ENCODE measurements around the gene CNTROB. TPM values are rescaled to one million over a fixed set of nuclear protein-coding genes. Genes with fewer than 3 reads are reported as not detected.

Gene CNTROB
- total RNA-seq, 4 donors from 2014 or later: 3.6 to 14.3 (median 7.2) TPM

DNA sequence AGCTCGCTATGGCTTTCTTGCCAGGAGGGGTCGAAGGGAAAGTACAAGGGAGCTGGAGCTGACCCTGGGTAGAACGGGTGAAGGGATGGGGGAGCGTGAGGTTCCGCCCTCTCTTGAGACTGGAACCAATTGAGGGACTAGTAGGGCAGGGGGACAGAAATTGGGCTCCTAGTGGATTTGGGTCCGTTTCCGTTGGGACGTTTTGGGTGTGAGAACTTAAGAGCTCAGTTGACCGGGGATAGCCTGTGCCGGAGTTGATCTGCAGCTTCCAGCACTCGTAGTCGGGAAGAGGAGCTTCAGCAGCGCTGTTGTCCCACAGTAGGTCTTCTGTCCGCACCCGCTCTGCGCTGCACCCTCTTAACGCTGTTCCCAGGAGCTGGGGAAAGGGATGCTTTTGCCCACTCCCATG, 481 bp downstream of the CNTROB start:
- Histone ChIP-seq H3K27ac (peak overlapping the region; percentile 83 to 90 (median 87)), H3K36me3 (peaks cover 0 to 32% of the 10 kb centered on the region in 2 donors), H3K4me3 (peak overlapping the region; percentile 85 to 97 (median 94)), H3K4me1 (peaks cover 17 to 19% of the 10 kb centered on the region in 2 donors), H3K9me3 (no peaks in the 10 kb centered on the region), H3K27me3 (no peaks in the 10 kb centered on the region)
- in situ Hi-C loops (cut with MboI; ENCODE audit: low sequenced_read_pairs in 4 of 4): loop anchor here in 1 of 4 donors (5.0 kb wide), 1 partner anchor 55 kb away; no protein-coding TSS in a partner anchor
- DNase-seq (no peak), ATAC-seq (peak; percentile 33 to 41)
- TF ChIP-seq, protein P1, sequence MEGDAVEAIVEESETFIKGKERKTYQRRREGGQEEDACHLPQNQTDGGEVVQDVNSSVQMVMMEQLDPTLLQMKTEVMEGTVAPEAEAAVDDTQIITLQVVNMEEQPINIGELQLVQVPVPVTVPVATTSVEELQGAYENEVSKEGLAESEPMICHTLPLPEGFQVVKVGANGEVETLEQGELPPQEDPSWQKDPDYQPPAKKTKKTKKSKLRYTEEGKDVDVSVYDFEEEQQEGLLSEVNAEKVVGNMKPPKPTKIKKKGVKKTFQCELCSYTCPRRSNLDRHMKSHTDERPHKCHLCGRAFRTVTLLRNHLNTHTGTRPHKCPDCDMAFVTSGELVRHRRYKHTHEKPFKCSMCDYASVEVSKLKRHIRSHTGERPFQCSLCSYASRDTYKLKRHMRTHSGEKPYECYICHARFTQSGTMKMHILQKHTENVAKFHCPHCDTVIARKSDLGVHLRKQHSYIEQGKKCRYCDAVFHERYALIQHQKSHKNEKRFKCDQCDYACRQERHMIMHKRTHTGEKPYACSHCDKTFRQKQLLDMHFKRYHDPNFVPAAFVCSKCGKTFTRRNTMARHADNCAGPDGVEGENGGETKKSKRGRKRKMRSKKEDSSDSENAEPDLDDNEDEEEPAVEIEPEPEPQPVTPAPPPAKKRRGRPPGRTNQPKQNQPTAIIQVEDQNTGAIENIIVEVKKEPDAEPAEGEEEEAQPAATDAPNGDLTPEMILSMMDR (IDR thresholded peaks at IDR 0.05 in 4 of 5, conservative IDR thresholded peaks at IDR 0.05 in 1 of 5): no peak
- no peak for TF ChIP-seq POLR2A (IDR thresholded peaks at IDR 0.05)
- intact Hi-C loops (cut with DNase I; ENCODE audit: low total_unique reads): loop anchor here (1.0 to 5.0 kb wide), 4 partner anchors 17 to 75 kb away; partner anchors contain the start of genes CYB5D1, NAA38 and TMEM88

DNA sequence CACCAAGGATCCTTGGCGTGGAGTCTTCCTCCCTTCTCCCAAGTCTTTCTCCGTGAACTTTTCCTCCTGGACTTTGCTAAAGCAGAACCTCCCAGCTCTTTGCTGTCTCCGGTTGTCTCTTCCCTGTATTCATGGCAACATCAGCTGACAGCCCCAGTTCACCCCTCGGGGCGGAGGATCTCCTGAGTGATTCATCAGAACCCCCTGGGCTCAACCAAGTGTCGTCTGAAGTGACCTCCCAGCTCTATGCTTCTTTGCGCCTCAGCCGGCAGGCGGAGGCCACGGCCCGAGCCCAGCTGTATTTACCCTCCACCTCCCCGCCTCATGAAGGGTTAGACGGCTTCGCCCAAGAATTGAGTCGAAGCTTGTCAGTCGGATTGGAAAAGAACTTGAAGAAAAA, 943 bp downstream of the CNTROB start:
- Histone ChIP-seq H3K27me3 (no peaks in the 10 kb centered on the region), H3K4me3 (peak overlapping the region; percentile 85 to 97 (median 94)), H3K36me3 (peaks cover 0 to 33% of the 10 kb centered on the region in 2 donors), H3K27ac (peak overlapping the region in 3 of 4 donors; percentile 83 to 87 (median 87)), H3K9me3 (no peaks in the 10 kb centered on the region), H3K4me1 (peaks cover 17 to 19% of the 10 kb centered on the region in 2 donors)
- intact Hi-C loops (cut with DNase I; ENCODE audit: low total_unique reads) (loop anchor here (1.0 to 5.0 kb wide), 4 partner anchors 18 to 76 kb away; partner anchors contain the start of genes CYB5D1, NAA38 and TMEM88), in situ Hi-C loops (cut with MboI; ENCODE audit: low sequenced_read_pairs in 4 of 4) (loop anchor here in 1 of 4 donors (5.0 kb wide), 1 partner anchor 54 kb away; no protein-coding TSS in a partner anchor)
- DNase-seq (peak in 1 of 2 donors; percentile 31), ATAC-seq (no peak)
- TF ChIP-seq, protein P1 (IDR thresholded peaks at IDR 0.05 in 4 of 5, conservative IDR thresholded peaks at IDR 0.05 in 1 of 5): no peak
- TF ChIP-seq POLR2A (IDR thresholded peaks at IDR 0.05): no peak

DNA sequence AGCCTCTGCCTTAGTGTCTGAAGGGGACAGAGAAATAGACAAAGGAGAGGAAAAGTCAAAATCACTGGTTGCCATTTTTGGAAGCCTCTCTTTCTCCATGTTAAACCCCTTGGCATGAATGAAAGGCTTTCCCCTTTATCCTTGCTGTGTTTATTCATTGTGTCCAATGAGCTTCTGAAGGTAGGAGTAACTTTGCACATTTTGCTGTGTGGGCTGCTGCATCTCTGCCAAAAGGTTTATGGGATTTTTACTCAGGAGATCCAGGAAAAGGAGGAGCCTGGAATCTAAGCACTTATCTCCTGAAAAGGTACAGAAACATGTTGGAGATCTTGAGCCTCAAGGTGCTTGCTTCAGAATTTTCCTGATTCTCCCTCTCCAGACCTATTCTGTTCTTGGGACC, 3.9 kb downstream of the CNTROB start:
- no peak for TF ChIP-seq POLR2A (IDR thresholded peaks at IDR 0.05)
- TF ChIP-seq, protein P1 (IDR thresholded peaks at IDR 0.05 in 4 of 5, conservative IDR thresholded peaks at IDR 0.05 in 1 of 5): no peak
- H3K4me1 ChIP-seq: peaks cover 17 to 19% of the 10 kb centered on the region in 2 donors
- H3K36me3 ChIP-seq: peaks cover 0 to 50% of the 10 kb centered on the region in 2 donors
- H3K9me3 ChIP-seq: no peaks in the 10 kb centered on the region
- no peaks in the 10 kb centered on the region for H3K27me3 ChIP-seq
- no peak for DNase-seq
- in situ Hi-C loops (cut with MboI; ENCODE audit: low sequenced_read_pairs in 4 of 4) (no loop called here), intact Hi-C loops (cut with DNase I; ENCODE audit: low total_unique reads) (no loop called here)
- H3K4me3 ChIP-seq: no peak overlapping the region
- H3K27ac ChIP-seq: no peak overlapping the region
- ATAC-seq: no peak

DNA sequence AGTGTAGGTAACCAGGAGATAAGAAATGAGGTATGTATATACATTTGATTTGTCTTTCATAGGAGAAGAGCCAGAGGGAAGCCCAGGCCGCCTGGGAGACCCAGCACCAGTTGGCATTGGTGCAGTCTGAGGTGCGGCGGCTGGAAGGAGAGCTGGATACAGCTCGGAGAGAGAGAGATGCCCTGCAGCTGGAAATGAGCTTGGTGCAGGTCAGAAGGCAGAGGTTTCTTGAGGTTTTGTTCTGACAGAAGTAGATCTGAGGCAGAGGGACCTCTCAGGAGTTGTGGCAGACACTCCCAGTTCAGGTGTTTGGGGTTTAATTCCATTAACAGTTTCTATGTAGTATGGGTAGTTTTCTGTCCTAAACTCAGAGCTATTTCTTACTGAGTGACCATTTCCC, 8.0 kb downstream of the CNTROB start:
- DNase-seq (no peak), ATAC-seq (no peak)
- H3K36me3 ChIP-seq: peaks cover 0 to 66% of the 10 kb centered on the region in 2 donors
- in situ Hi-C loops (cut with MboI; ENCODE audit: low sequenced_read_pairs in 4 of 4): no loop called here
- H3K4me3 ChIP-seq: no peak overlapping the region
- no peaks in the 10 kb centered on the region for H3K27me3 ChIP-seq
- intact Hi-C loops (cut with DNase I; ENCODE audit: low total_unique reads): no loop called here
- H3K4me1 ChIP-seq: no peaks in the 10 kb centered on the region
- TF ChIP-seq, protein P1 (IDR thresholded peaks at IDR 0.05 in 4 of 5, conservative IDR thresholded peaks at IDR 0.05 in 1 of 5): no peak
- TF ChIP-seq POLR2A (IDR thresholded peaks at IDR 0.05): no peak
- no peak overlapping the region for H3K27ac ChIP-seq
- H3K9me3 ChIP-seq: no peaks in the 10 kb centered on the region
